ENCODE data around the gene CPZ.
A peak's percentile ranks its signal among the peaks of the same experiment; 100 is the strongest.
"Not testable (repeated sequence)": the region's sequence is repeated elsewhere in the genome, so short reads cannot be mapped to it uniquely, and the experiment has no call there.

Gene CPZ

GRCh38 chr4:8557151-8558076 lies 35.2 kb upstream of the CPZ start:
- DNase-seq: no peak

GRCh38 chr4:8558080-8558960 lies 34.2 kb upstream of the CPZ start:
- DNase-seq: no peak

- DNase-seq: no peak
These were observed 33.6 kb upstream of the CPZ start for GRCh38 chr4:8559011-8559410.

GRCh38 chr4:8559524-8560264 lies 32.9 kb upstream of the CPZ start:
- DNase-seq: no peak

GRCh38 chr4:8560265-8561047 lies 32.1 kb upstream of the CPZ start:
- no peak for DNase-seq

- DNase-seq: no peak
These were observed 28.0 kb upstream of the CPZ start for GRCh38 chr4:8564595-8564994.

GRCh38 chr4:8568068-8568668 lies 24.4 kb upstream of the CPZ start:
- DNase-seq: no peak

- no peak for DNase-seq
These were observed 22.4 kb upstream of the CPZ start for GRCh38 chr4:8570201-8570600.

GRCh38 chr4:8571702-8572685 lies 20.6 kb upstream of the CPZ start:
- DNase-seq: no peak

- DNase-seq: no peak
These were observed 19.3 kb upstream of the CPZ start for GRCh38 chr4:8573266-8573665.

GRCh38 chr4:8574796-8575370 lies 17.7 kb upstream of the CPZ start:
- no peak for DNase-seq

GRCh38 chr4:8575457-8575856 lies 17.1 kb upstream of the CPZ start:
- no peak for DNase-seq

GRCh38 chr4:8576591-8576990 lies 16.0 kb upstream of the CPZ start:
- DNase-seq: not testable (repeated sequence)

- no peak for DNase-seq
These were observed 15.5 kb upstream of the CPZ start for GRCh38 chr4:8577046-8577445.

GRCh38 chr4:8577972-8578371 lies 14.6 kb upstream of the CPZ start:
- no peak for DNase-seq

GRCh38 chr4:8578717-8579116 lies 13.8 kb upstream of the CPZ start:
- no peak for DNase-seq

- no peak for DNase-seq
These were observed 12.8 kb upstream of the CPZ start for GRCh38 chr4:8579526-8580320.

GRCh38 chr4:8580321-8581093 lies 12.1 kb upstream of the CPZ start, which contains the start of gene GPR78:
GPR78 (plus strand) TSS chr4:8580392; CDS start chr4:8580983, 591 bp downstream.
- peak; percentile 39 for DNase-seq

All from activated CD4-positive, alpha-beta T cell treated with anti-CD3 and anti-CD28 coated beads, Interleukin-10, Interleukin-2, amounts not matched to agents 100 ng/mL and 50 ng/mL, durations not matched to agents 16 hours and 8 hours (primary cell).